Myocyte (in vitro differentiated cells): Measurements from ENCODE around the gene OSBP. TPM values are rescaled to one million over a fixed set of nuclear protein-coding genes. Genes with fewer than 3 reads are reported as not detected.
"Not testable (repeated sequence)": the region's sequence is repeated elsewhere in the genome, so short reads cannot be mapped to it uniquely, and the experiment has no call there.

Experiments used
- DNase-seq: peaks from one replicate; pipeline ENCODE4 v3.0.0-alpha.2; 2012; ENCODE audit warnings: low read depth
- total RNA-seq: library from RNA; depleted of rRNA; stranded (reverse); fragments of >200 nt; gene quantifications from 2 replicates; pipeline ENCODE4 v1.2.3, GENCODE V29; 2014

The OSBP gene
- total RNA-seq, 1 donor from 2014 or later = 28.1 TPM

GRCh38 chr11:59556115-59556916 lies 59.3 kb downstream of the OSBP start:
- peak; percentile 79 for DNase-seq

DNA sequence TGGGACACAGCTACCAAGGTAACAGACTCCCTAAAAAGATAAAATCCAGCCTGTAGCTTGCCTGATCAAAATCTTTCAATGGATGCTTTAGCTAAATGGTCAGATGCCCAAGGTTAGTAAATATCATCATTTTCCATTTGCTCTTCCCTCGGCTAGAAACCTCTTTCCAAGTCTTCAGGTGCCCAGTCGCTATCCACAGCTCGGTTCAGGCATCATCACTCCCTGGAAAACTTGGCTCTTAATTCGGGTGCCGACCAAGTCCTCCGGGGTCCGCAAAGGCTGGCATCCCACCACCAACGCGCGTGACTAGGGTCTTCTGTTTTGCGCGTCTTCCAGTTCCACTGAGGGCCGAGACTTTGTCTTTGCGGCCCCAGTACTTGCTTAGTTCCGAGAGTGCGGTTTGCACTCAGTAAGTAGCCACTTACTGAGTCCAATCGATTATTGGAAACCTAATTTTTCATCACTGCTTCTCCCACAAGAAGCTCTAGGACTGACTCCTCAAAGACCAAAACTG lies 59.9 kb downstream of the OSBP start:
- no peak for DNase-seq

- no peak for DNase-seq
Measured at GRCh38 chr11:59553323-59553722, 62.3 kb downstream of the OSBP start.

DNA sequence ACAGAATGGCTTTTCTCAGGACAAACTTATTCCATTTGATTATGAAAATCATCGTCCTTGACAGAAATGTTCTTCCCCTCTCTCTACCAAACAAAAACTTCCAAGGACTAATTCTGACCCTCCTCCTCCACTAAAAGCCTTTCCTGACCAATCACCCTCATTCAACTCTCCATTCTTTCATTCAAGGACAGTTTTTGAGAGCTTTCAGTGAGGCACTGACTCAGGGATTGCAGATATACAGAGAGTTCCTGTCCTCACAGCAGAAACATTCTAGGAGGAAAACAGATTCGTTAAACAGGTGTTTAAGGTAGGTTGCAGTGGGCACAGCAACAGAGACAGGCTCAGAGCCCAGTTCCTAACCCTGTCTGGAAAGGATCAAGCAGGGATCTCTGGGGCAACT lies 62.7 kb downstream of the OSBP start:
- no peak for DNase-seq

DNA sequence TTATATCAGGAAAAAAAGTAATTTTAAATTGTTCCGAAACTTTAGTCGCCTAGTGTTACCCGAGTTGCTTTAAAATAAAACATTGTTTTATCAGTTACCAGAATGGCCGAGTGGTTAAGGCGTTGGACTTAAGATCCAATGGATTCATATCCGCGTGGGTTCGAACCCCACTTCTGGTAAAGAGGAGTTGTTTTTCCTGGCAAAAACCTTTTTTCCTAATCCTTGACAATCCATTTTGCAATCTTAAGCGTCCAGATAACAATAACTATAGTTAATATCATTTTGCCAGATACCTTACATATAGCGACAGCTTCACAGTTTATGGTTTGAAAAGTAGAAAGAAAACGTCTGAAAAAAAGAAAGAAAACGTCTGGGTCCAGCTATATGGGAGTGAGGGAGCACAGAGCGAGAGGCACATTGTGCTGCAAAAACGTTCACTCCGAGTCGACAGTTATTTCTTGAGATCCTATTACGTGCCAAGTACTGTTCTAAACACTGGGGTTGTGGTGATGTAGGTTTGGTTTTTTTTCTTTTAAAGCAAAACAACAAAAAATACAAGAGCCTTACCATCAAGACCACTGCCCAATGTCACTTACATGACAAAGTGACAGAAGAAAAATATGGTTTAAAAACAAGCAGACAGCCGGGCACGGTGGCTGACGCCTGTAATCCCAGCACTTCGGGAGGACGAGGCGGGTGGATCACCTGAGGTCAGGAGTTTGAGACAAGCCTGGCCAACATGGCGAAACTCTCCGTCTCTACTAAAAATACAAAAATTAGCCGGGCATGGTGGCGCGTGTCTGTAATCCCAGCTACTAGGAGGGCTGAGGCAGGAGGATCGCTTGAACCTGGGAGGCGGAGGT lies 63.7 kb downstream of the OSBP start:
- DNase-seq = peak; percentile 75

DNA sequence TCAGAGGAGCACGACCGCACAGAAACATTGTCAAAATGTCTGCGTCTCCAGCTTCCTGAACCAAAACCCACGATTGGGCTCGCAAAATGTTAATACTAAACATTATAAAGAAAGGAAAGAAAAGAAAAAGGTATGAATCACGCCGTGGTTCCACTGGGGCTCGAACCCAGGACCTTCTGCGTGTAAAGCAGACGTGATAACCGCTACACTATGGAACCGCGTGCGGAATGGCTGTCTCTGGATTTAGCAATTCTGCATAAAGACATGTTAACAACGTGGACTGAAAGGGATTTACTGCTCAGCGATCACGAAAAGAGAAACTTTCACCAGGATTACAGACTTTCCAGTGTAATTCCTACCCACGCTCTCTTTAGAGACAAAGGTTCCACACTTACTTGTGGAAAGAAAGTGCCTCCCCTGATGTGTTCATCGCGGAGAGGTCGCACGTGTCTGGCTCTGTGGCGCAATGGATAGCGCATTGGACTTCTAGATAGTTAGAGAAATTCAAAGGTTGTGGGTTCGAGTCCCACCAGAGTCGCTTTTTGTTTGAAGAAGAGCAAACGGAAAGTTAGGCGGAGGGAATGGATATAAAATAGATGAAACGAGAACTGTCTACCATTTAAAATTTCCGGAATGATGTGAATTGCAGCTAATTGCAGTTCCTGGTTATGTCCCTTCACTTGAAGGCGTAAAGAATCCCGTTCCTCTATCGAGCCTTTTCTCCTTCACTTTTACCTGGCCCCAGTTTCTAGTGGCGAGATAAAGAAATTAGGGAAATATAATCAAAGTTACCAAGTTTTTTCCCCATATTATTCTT lies 64.5 kb downstream of the OSBP start:
- peak; percentile 94 for DNase-seq

DNA sequence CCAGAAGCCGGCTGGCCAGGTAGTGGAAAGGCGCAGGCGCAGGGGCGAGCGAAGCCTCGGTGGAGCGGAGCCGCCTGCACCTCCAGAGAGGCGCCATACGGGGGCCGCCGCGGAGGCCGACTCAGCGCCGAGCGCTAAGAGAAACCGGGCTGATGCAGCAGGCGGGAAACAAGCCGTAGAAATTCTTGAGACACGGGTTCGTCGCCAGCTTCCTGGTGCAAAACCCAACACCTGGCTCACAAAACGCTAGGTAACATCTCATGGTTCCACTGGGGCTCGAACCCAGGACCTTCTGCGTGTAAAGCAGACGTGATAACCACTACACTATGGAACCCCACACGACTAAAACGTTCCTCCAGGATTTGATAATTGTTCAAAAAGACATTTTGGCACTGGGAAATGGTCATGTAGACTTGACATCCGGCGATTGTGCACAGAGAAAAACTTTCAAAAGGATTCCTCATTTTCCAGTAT lies 65.2 kb downstream of the OSBP start:
- DNase-seq = peak; percentile 91

DNA sequence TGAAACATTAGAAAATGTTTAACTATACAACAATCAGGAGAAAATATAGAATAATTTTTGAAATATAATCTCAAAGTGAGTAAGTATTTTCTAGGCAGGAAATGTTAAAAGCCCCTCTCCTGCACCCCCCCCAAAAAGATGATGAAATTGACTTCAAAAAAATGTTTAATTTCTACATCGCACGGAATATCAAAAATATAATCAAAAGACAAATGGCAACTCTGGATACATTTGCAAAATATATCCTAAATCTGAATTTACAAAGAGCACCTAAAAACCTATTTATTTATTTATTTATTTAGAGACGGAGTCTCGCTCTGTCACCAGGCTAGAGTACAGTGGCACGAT lies 67.3 kb downstream of the OSBP start:
- no peak for DNase-seq

GRCh38 chr11:59547605-59548308 lies 67.8 kb downstream of the OSBP start:
- DNase-seq = peak; percentile 27

DNA sequence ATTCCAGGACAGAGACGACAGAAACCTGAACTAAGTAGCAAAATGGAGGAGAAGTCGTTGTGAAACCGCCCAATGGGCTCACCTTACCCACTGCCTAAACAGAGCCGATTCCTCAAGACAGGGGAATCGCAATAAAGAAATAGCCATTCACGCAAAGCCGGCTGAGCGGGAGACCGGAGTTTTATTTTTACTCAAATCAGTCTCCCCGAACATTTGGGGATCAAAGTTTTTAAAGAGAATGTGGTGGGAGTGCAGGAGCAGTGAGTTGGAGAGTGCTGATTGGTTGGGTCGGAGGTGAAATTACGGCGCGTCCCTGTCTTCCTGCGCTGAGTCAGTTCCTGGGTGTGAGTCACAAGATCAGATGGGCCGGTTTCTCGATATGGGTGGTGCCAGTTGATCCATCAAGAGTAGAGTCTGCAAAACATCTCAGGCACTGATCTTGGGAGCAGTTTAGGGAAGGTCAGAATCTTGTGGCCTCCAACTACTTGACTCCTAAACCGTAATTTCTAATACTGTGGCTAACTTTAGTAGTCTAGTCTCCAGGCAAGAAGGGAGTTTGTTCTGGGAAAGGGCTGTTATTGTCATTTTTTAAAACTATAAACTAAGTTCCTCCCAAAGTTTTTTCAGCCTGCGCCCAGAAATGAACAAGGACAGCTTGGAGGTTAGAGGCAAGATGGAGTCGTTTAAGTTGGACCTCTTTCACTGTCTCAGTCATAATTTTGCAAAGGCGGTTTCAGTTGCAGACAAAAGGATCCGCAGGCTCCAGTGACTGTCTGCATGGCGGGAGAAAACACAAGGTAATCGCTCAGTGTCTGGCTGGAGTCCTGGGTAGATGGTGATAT lies 70.2 kb downstream of the OSBP start:
- no peak for DNase-seq

- no peak for DNase-seq
Measured at GRCh38 chr11:59544869-59545178, 70.8 kb downstream of the OSBP start.

GRCh38 chr11:59543713-59544112 lies 71.9 kb downstream of the OSBP start:
- not testable (repeated sequence) for DNase-seq

DNA sequence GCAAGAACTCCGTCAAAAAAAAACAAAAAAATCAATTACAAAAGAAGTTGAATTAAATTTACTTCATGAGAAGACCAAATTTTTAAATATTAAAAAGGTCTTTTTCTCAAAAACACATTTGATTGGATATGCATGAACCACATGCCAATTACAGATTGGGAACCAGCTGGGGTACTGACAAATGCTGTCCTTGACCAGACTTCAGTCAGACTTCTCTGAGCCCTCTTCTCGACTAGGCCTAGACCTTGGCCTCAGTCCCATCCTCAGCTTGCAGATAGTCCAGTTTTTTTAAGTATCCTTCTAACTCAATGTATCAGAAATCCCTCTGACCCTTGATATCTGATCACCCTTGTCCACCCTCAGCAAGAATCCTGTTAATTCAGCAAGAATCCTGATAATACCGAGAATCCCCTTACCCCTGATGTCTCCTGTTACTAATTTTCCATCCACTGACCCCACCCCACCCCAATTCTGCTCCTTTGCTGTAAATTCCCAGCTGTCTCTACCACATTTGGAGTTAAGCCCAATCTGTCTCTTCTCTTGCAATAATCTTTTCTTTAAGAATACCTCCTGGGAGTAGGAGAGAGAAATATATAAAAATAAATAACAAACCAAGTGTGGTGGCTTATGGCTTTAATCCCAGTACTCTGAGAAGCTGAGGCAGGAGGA lies 73.3 kb downstream of the OSBP start:
- DNase-seq = peak; percentile 55

DNA sequence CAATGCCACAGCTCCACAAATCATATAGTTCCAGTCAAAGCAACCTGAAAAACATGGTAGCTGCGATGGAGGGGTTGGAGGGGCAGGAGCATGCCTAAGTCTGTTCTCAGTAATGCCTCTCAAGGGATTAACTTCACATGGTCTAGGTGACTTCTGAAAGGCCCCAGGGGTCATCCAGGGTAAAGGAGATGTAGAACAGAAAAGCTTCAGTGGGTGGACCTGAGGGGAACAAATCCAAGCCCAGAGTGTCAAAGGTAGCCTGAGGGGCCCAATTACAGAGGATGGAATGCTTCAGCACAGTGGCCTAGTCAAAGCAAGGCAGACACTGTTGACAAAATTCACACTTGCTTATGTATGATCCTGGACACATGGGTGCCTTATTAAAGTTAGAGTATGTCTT lies 80.9 kb downstream of the OSBP start:
- no peak for DNase-seq

DNA sequence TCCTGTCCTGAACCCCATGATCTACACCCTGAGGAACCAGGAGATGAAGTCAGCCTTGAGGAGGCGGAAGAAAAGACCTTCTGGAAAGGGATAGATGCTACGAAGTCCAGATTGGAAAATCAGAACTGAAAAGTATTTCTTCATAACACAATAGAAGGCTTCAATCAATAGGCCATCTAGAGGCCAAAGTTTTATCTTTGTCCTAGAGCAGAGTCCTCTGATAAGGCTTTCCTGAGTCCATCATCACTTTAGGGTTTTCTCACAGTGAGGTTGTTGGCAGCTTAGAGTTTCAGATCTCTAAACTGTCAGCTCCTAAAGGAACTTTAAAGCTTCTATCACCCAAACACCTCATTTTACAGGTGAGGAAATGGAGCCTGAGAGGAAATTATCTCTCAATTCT lies 83.0 kb downstream of the OSBP start:
- DNase-seq = no peak

- DNase-seq = no peak
Measured at GRCh38 chr11:59528711-59529110, 86.9 kb downstream of the OSBP start.
